HG03039 (cell line): ENCODE results near the gene CDH4.

Experiments used
- ATAC-seq: cut with Tn5 transposase; IDR thresholded peaks from one replicate; pipeline ENCODE4 v1.9.1; 2021; ENCODE audit warnings: mild to moderate bottlenecking, moderate library complexity; ENCODE audit not compliant: unreplicated experiment

CDH4 gene

GRCh38 chr20:61895016-61895415 is 643.0 kb downstream of the CDH4 start:
- ATAC-seq: no peak

GRCh38 chr20:61895686-61896057 is 643.6 kb downstream of the CDH4 start:
- ATAC-seq: no peak

DNA sequence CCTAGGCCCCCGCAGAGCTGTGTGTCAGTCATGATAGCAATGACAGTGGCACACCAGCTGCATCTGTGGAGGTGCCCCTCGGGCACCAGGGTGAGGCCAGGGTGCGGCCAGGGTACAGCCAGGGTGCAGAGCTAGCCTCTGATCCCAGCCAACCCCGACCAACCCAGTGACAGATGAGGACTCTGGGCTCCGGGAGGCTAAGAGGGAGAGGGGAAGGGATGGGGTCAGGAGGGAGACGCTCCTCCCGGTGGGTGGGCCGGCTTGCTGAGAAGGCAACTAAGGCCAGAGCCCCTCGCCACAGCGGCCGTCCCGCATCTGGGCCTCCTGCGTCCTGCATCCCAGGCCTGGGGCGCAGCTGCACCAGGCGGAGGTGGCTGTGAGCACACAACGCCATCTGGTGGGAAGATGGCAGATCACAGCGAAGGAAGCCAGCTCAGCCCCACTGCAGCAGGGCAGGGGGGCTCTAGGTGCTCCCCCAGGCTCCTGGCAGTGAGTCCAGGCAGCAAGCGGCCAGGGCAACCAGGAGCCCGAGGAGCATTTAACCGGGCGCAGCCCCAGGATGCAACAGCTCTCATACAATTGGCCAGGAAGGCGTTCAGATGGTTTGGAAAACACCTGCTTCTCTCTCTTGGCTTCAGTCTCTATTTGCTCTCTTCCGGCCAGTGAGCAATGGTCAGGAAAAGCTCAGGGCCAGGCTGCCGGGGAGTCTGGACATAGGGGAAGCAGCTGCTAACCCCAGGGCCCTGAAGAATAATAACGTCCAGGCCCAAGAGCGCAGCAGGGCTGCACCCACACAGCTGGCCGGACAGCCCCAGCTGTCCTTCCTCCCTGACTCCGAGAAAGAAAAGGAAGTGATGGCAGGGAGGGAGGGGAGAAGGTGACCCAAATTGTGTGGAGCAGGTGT is 644.2 kb downstream of the CDH4 start:
- no peak for ATAC-seq

- no peak for ATAC-seq
Measured at GRCh38 chr20:61897401-61898295, 645.6 kb downstream of the CDH4 start.

GRCh38 chr20:61898405-61898804 is 646.3 kb downstream of the CDH4 start:
- ATAC-seq: no peak

DNA sequence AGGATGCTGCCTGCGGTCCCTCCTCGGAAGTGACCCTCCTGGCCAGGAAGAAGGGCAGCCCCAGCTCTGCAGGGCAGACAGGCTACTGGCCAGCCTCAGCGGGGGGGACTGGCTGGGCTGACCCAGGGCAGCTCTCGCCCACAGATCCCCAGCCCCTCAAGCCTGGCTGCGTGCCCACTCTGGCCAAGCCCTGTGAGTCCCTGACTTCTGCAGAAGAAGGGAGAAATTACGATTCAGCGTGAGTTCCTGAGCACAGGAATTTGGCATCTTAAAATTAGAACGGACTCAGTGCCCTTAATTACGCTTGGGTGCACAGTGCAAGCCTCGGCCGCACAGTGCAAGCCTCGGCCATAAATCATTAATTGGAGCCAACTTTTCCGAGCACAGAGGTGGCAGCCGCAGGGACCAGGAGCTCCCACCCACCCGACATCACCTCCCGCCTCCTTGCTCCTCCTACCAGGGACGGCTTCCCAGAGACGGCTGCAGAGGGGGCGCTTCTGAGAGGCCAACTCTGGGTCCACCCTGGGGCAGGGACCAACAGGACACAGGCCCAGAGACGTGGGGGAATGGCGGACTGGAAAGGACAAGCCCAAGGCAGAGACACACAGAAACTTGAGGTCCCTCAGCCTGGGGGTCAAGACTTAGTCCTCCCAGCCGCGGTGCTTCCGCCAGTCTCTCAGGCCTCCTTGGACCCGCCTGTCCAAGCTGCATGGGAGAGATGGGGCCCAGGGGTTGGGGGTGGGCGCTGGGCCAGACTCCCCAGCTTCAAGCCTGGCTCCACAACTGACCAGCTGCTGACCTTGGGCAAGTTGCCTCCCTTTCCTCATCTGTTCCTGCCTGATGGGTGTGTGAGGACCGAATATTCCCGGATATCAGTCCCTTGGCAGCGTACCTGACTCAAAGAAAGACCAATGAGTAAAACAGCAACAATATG is 648.2 kb downstream of the CDH4 start:
- ATAC-seq: no peak

DNA sequence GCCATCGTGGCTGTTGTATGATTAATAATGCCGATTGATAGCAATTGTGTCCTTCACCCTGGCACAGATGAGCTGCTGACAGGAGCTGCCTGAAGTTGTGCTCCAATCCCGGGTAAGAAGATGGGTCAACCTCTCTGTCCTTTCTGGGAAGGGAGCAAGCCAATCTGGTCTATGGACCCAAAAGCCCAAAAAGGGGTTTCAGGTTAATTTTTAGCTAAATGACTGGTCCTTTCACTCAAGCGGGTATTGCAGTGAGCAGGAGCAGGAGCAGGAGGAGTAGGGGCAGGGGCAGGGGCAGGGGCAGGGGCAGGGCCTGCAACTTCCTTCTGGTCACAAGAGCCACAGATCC is 648.9 kb downstream of the CDH4 start:
- ATAC-seq: no peak

DNA sequence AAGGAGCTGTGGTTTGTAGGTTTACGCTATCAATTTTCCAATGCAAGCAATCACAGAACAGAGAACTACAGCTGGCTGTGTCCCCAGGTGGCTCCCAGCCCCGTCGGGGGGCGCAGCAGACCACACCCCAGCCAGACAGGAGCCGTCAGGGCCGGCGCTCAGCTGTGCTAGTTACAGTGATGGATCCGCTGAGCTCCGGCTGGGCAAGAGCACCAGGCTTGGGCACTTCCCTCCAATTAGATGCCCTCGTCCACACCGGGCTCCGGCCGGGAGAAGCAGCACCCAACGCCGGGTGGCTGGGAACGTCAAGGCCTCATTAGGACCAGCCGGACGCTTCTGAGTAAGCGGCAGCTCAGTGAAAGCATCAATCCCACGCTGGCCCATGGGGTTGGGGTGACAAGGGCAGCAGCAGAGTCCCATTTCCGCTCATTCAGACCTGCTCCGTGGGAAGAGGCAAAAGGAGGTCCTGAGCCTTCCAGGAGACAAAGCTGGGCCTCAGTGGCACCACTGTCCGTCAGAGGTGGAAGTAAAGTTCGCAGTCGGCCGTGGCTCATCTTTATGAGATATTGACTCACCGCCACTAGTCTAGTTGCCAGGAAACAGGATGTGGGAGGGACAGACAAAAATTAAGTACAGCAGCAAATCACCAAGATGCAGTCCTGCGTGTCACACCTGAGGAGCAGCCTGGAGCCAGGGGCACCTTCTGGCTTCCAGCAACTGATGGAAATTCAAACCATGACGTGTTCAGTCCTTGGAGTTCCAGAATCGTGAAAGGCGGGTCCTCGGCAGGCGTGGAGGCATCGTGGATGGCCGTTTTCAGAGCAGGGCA is 649.5 kb downstream of the CDH4 start:
- no peak for ATAC-seq

DNA sequence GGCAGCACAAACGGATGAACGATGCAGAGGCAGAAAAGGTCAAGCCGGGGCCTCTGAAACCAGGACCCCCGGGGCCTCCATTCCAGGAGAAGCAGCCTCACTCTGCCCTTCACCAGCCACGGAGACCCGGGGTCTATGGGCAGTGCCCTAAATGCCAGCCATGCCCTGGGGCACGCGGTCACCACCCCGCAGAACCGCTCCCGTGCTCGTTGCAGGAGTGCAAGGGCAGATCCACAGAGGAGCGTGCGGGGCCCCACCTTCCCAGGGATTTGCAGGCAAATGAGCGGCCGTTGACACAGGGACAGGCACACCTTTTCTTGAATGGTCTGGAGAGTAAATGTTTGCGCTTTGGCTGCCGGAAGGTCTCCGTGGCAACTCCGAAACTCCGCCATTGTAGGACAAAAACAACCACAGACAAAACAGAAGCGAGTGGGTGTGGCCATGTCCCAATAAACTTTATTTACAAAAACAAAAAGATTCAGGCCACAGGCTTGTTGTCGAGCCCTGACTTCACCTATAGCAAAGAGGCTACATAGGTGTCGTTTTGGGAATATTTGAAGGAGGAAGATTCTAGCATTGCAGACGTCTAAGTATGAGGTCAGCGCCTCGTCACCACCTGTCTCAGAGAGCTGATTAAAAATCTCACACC is 650.3 kb downstream of the CDH4 start:
- no peak for ATAC-seq

DNA sequence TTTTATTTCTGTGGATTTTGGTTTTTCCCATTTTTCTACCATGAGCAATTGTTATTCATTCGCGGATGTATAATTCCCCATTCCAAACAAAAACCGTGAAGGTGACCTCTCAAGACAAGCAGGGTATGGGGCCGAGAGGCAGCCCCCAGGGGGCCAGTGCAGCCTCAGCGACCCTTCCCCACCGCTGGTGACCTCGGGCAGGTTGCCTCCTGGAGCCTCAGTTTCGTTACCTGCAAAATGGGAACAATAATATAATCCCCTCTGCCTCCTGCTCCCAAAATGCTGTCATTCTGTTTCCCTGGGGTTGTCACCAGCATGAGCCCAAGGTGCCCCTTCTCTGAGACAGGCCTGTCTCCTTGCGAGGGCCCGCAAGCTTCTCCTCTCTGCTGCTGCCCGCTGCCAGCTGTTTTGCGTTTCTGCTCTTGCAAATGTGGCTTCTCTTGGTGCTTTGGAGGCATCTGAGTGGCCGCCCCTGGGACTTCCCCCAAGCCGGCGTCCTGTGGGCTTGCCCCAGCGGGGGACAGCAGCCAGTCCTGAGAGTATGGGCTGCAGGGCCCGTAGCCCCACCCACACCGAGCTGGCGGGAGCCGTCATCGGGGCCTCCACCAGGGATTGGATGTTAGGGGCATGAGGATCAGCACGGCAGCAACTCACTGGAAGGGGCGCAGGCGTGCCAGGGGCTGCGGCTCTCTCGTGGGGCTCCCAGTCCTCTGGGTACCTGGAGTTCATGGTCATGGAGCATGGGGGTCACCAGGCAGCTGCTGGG is 651.7 kb downstream of the CDH4 start:
- no peak for ATAC-seq

DNA sequence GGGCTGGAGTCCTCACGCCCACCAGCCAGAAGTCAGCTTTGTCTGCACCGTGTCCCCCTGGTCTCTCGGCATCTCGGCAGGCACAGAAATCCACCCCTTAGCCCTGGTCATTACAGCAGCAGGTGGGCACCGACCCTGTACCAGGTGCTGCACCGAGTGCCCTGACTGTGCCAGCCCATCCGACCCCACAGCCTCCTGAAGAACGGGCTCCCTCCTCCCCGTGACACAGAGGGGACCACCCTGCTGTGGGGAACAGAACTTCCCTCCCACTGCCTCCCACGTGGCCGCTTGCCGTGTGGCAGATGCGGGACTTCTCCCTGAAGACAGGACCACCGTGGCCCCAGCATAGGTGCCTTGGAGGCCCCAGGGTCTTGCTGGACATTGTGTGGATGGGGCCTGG is 652.4 kb downstream of the CDH4 start:
- no peak for ATAC-seq

DNA sequence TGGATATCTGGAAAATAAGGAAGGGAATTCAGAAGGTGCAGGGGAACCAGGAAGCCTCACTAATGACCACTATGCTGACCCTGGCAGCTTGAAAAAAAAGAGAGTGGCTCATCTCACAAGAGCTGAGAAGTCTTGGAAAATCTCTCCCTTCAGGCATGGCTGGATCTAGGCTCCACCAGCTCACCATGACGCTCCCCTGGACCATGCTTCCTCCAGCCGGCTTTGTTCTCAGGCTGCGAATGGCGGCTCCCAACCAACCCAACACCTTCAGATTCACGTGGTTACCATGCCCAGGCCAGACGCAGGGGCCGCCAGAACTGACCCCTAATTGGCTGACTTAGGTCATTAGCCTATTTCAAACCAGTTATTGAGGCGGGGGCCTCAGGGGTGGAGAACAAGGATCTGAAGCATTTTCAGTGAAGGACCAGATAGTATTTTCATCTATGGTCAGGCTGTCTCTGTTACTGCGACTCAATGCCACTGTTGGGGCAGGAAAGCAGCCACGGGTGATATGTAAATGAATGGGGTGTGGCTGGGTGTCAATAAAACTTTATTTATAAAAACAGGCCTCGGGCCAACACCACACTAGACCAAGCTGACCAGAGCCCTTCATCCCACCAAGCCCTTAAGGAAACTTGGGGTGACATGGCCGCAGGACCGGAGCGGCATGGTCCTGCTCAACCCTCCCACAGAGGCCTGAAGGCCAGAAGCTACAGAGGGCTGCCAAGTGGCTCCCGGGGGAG is 653.9 kb downstream of the CDH4 start:
- no peak for ATAC-seq

- no peak for ATAC-seq
Measured at GRCh38 chr20:61907081-61907891, 655.2 kb downstream of the CDH4 start.

GRCh38 chr20:61908057-61909026 is 656.3 kb downstream of the CDH4 start:
- ATAC-seq: no peak

- no peak for ATAC-seq
Measured at GRCh38 chr20:61909028-61909427, 657.0 kb downstream of the CDH4 start.

DNA sequence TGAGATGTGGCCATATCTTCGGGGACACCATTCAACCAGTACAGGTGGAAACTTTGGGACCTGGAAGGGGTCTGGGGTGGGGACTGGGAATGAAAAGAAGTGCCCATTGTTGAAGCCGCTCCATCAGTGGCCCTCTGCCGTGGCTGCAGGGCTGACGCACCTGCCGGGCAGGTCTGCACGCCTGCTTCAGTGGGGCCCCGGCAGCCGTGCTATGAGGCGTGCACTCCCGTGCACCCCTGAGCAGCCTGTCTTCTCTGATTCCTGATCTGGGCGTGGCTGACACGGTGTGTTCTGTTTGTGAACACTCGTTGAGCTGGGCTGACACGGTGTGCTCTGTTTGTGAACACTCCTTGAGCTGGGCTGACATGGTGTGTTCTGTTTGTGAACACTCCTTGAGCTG is 657.8 kb downstream of the CDH4 start:
- ATAC-seq: no peak
